OCI-LY3 (cell line): ENCODE measurements around the gene CPNE8.
A peak's percentile ranks its signal among the peaks of the same experiment; 100 is the strongest.

ENCODE experiments used
- H2AFZ ChIP-seq: fragments of 200-600, 300-600 bp; shearing (Covaris generic); 2 replicates; pipeline ENCODE4 v1.6.0; 2014; ENCODE audit warnings: antibody characterized with exemption, low read depth, low read length
- H3K27ac ChIP-seq: fragments of 200-600, 300-600 bp; sonication (generic); 2 replicates; pipeline ENCODE4 v1.5.1; 2014; ENCODE audit warnings: mild to moderate bottlenecking, low read length, moderate library complexity, mixed read lengths
- H3K27me3 ChIP-seq: fragments of 200-600, 300-600 bp; sonication (generic); 2 replicates; pipeline ENCODE4 v1.6.1; 2014; ENCODE audit warnings: low read depth, low read length, mixed read lengths
- H3K36me3 ChIP-seq: fragments of 200-600, 300-600 bp; sonication (generic); replicated peaks from 2 replicates; pipeline ENCODE3; 2014; ENCODE audit warnings: low read depth, low read length, mixed read lengths
- H3K4me1 ChIP-seq: fragments of 300-600, 200-600 bp; sonication (generic); 2 replicates; pipeline ENCODE4 v1.6.1; 2014; ENCODE audit warnings: low read length, mixed read lengths
- H3K4me2 ChIP-seq: fragments of 200-600, 300-600 bp; sonication (generic); 2 replicates; pipeline ENCODE4 v1.6.1; 2014; ENCODE audit warnings: low read length, mixed read lengths
- H3K4me3 ChIP-seq: fragments of 300-600, 200-600 bp; sonication (generic); 2 replicates; pipeline ENCODE4 v1.5.1; 2014; ENCODE audit warnings: antibody characterized with exemption, mild to moderate bottlenecking, low read length, moderate library complexity
- H3K79me2 ChIP-seq: fragments of 300-600, 200-600 bp; shearing (Covaris generic); 2 replicates; pipeline ENCODE4 v1.6.1; 2014; ENCODE audit warnings: mild to moderate bottlenecking, low read length, mixed read lengths
- H3K9ac ChIP-seq: fragments of 300-600, 200-600 bp; shearing (Covaris generic); 2 replicates; pipeline ENCODE4 v1.6.0; 2014; ENCODE audit warnings: mild to moderate bottlenecking, low read length, moderate library complexity
- H3K9me3 ChIP-seq: fragments of 200-600, 300-600 bp; shearing (Covaris generic); 2 replicates; pipeline ENCODE4 v1.6.1; 2014; ENCODE audit warnings: low read length, mixed read lengths; ENCODE audit not compliant: insufficient read depth
- H4K20me1 ChIP-seq: fragments of 200-600, 300-600 bp; sonication (generic); 2 replicates; pipeline ENCODE4 v1.6.1; 2016; ENCODE audit warnings: low read length, mixed read lengths; ENCODE audit not compliant: insufficient read depth
- EZH2phosphoT487 ChIP-seq: fragments of 200-600 bp; shearing (Covaris generic); IDR thresholded peaks from 2 replicates; pipeline ENCODE4 v1.6.1; 2018; ENCODE audit warnings: antibody characterized with exemption, mixed run types, low read depth
- TF ChIP-seq, protein P1 (sequence below): fragments of 200-600, 300-600 bp; sonication (generic); IDR thresholded peaks from 2 replicates; pipeline ENCODE4 v1.5.1; 2014; ENCODE audit warnings: antibody characterized with exemption, low read length, low read depth

Gene CPNE8

DNA sequence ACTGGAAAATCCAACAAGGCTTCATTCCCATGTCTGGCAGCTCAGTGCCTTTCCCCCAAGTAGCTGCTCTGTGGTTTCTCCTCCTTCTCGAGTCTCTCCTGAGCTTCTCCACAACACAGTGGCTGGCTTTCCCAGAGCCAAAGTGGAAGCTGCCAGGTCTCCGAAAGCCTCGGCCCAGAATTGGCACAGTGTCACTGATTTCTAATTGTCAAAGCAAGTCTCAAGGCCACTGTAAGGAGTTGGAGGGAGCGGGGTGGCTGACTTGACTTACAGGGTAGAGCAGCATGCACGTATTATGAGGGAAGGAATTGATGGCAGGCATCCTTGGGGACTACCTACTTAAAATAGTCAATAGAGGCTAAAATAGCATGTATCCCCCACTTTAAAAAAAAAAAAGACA lies 6.7 kb upstream of the CPNE8 start:
- H3K36me3 ChIP-seq = no peaks in the 10 kb centered on the region

DNA sequence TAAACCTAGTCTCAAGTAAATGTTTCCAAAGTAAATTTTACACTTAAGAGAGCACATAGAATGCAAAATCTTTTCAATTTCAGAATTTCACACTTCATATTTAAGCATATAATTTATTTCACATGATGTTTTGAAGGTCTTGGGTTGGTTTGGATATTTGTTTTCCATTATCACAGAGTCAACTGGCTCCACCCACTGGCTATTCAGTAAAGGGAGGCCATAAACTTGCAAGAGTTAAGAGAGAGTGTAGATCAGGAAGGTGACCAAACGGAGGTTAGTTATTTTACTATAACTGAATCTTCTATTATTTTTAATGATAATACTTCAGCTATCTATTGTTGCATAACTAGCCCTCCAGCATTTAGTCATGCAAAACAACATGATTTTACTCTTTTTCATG lies 6.2 kb upstream of the CPNE8 start:
- no peaks in the 10 kb centered on the region for H3K9me3 ChIP-seq
- H3K4me3 ChIP-seq = no peak overlapping the region
- no peaks in the 10 kb centered on the region for H3K36me3 ChIP-seq
- no peak overlapping the region for H3K4me2 ChIP-seq
- no peaks in the 10 kb centered on the region for H4K20me1 ChIP-seq
- H2AFZ ChIP-seq = no peak overlapping the region
- TF ChIP-seq, protein P1, sequence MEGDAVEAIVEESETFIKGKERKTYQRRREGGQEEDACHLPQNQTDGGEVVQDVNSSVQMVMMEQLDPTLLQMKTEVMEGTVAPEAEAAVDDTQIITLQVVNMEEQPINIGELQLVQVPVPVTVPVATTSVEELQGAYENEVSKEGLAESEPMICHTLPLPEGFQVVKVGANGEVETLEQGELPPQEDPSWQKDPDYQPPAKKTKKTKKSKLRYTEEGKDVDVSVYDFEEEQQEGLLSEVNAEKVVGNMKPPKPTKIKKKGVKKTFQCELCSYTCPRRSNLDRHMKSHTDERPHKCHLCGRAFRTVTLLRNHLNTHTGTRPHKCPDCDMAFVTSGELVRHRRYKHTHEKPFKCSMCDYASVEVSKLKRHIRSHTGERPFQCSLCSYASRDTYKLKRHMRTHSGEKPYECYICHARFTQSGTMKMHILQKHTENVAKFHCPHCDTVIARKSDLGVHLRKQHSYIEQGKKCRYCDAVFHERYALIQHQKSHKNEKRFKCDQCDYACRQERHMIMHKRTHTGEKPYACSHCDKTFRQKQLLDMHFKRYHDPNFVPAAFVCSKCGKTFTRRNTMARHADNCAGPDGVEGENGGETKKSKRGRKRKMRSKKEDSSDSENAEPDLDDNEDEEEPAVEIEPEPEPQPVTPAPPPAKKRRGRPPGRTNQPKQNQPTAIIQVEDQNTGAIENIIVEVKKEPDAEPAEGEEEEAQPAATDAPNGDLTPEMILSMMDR = peak; percentile 17; the same call in 1 of the 2 replicates
- TF ChIP-seq EZH2phosphoT487 = no peak
- no peak overlapping the region for H3K9ac ChIP-seq
- H3K27me3 ChIP-seq = no peaks in the 10 kb centered on the region
- H3K4me1 ChIP-seq = no peaks in the 10 kb centered on the region
- no peaks in the 10 kb centered on the region for H3K79me2 ChIP-seq
- no peak overlapping the region for H3K27ac ChIP-seq

More for the DNA sequence above, 6.7 kb upstream of the CPNE8 start:
- Histone ChIP-seq H3K27me3 (no peaks in the 10 kb centered on the region), H3K27ac (no peak overlapping the region), H3K4me1 (no peaks in the 10 kb centered on the region), H3K4me3 (no peak overlapping the region), H3K9me3 (no peaks in the 10 kb centered on the region), H3K4me2 (no peak overlapping the region), H3K9ac (no peak overlapping the region), H4K20me1 (no peaks in the 10 kb centered on the region), H3K79me2 (no peaks in the 10 kb centered on the region), H2AFZ (no peak overlapping the region)
- no peak for TF ChIP-seq EZH2phosphoT487
- TF ChIP-seq, protein P1 = no peak

DNA sequence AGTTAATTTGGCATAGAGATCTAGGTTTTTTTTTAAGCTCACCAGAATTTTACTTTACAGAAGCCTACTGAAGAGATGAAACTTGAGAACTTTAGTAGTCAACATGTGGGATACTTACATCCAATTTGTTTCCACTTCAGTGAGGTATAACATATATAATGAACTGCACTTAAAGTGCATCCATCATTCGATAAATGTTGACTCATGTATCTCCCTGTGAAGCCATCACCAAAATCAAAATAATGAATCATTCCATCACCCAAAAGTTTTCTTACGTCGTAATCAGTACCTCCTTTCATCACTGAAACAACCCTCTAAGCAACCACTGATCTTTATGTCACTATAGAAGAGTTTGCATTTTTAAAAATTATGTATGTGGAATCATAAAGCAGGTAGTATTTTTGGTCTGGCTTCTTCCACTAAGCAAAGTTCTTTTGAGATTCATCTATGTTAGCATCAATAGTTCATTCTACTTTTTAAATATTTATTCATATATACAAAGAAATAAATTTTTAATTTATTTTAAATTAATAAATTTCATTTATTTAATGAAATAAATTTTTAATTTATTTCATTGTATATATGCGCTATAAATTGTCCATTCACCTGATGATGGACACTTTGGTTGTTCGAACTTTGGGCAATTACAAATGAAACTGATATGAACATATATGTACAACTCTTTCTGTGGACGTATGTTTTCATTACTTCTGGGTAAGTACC lies 2.0 kb upstream of the CPNE8 start:
- no peaks in the 10 kb centered on the region for H4K20me1 ChIP-seq
- H3K36me3 ChIP-seq = no peaks in the 10 kb centered on the region
- no peak overlapping the region for H3K27ac ChIP-seq
- H3K9ac ChIP-seq = no peak overlapping the region
- no peak overlapping the region for H2AFZ ChIP-seq
- TF ChIP-seq EZH2phosphoT487 = no peak
- TF ChIP-seq, protein P1 = no peak
- H3K9me3 ChIP-seq = no peaks in the 10 kb centered on the region
- H3K27me3 ChIP-seq = no peaks in the 10 kb centered on the region
- no peaks in the 10 kb centered on the region for H3K4me1 ChIP-seq
- H3K4me3 ChIP-seq = no peak overlapping the region
- H3K79me2 ChIP-seq = no peaks in the 10 kb centered on the region
- H3K4me2 ChIP-seq = no peak overlapping the region

DNA sequence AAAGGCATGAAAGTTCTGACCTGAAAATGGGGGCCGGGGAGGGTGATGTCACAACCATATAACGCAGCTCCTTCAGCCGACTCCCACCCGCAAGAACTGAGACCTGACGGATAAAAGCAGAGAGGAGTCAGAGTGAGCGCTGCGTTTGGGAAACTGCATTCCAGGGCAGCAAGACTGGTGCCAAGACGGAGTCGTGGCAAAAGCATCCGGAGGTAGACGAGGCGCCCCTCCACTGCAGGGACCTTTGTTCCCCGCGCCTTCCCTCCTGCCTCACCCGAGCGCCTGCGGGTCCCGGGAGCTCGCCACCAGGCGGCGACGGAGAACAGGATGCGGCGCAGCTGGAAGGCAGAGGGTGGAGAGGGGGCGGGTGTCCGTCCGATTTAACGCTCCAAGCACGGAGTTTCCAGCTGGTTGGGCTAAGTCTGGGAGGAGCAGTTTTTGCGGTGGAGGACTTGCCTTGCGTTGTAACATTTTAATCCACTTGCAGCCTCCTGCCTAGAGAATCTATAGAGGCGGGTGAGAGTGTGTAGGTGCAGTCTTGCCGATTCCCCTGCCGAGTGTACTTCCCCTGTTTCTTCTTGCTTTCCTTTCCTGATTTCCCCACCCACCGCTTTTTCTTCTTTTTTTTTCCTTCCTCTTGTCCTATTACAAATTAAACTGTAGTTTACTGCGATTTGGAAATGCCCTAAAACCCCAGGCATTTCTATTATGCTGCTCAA lies 1.2 kb upstream of the CPNE8 start:
- Histone ChIP-seq H3K9me3 (no peaks in the 10 kb centered on the region), H3K27me3 (no peaks in the 10 kb centered on the region), H3K27ac (no peak overlapping the region), H4K20me1 (no peaks in the 10 kb centered on the region), H3K4me3 (no peak overlapping the region), H3K9ac (no peak overlapping the region), H3K4me2 (no peak overlapping the region), H3K36me3 (no peaks in the 10 kb centered on the region), H3K79me2 (no peaks in the 10 kb centered on the region), H2AFZ (no peak overlapping the region), H3K4me1 (no peaks in the 10 kb centered on the region)
- TF ChIP-seq, protein P1 = no peak
- no peak for TF ChIP-seq EZH2phosphoT487
